Activated naive CD4-positive, alpha-beta T cell (primary cell): Measurements from ENCODE around the gene POTED.
"Not testable (repeated sequence)": the region's sequence is repeated elsewhere in the genome, so short reads cannot be mapped to it uniquely, and the experiment has no call there.

Experiments
- DNase-seq, 4 experiments: peaks; one replicate each; lab custom pipeline; 2025; lab: John Stamatoyannopoulos, UW

Gene POTED

GRCh38 chr21:13609477-13609876, at the start of gene POTED:
POTED (plus strand) TSS chr21:13609777; CDS start chr21:13610229, 452 bp downstream.
- not testable (repeated sequence) for DNase-seq

- DNase-seq, result not testable (repeated sequence)
These were observed 40.5 kb downstream of the POTED start for GRCh38 chr21:13650101-13650500.

- DNase-seq, result not testable (repeated sequence)
These were observed 42.2 kb downstream of the POTED start for GRCh38 chr21:13651746-13652145.
